ENCODE measurements around the gene ATXN2L. TPM values are rescaled to one million over a fixed set of nuclear protein-coding genes. Genes with fewer than 3 reads are reported as not detected.

The ATXN2L gene
- total RNA-seq, 2 donors from 2014 or later: 246 to 339 TPM

- H3K4me1 Mint-ChIP-seq: no peaks in the 10 kb centered on the region
- no peak overlapping the region for H3K4me3 Mint-ChIP-seq
- H3K27ac Mint-ChIP-seq: no peak overlapping the region
- H3K36me3 Mint-ChIP-seq (ENCODE audit: low read depth): no peaks in the 10 kb centered on the region
- ATAC-seq (replicated peaks): no peak
- H3K9me3 Mint-ChIP-seq: no peaks in the 10 kb centered on the region
- peaks cover 11% of the 10 kb centered on the region for H3K27me3 Mint-ChIP-seq
These were observed 60.6 kb downstream of the ATXN2L start for GRCh38 chr16:28883221-28883996.

- Mint-ChIP-seq H3K36me3 (ENCODE audit: low read depth) (no peaks in the 10 kb centered on the region), H3K9me3 (no peaks in the 10 kb centered on the region), H3K27ac (no peak overlapping the region), H3K4me1 (no peaks in the 10 kb centered on the region), H3K4me3 (no peak overlapping the region), H3K27me3 (peaks cover 11% of the 10 kb centered on the region)
- no peak for ATAC-seq (replicated peaks)
These were observed 61.2 kb downstream of the ATXN2L start for GRCh38 chr16:28884045-28884444.

Other genes with a start within 250 kb of the ATXN2L start
- gene SULT1A2, start 225.9 kb upstream of the ATXN2L start, total RNA-seq: under 1 TPM in 1 of 2 donors, not detected in 1; 0.48 TPM
- 1 to 10 TPM; 5.9 to 7.1 TPM for gene SULT1A1, start 213.0 kb upstream of the ATXN2L start, total RNA-seq
- gene NPIPB8, start 184.9 kb upstream of the ATXN2L start, total RNA-seq: not detected
- gene EIF3C, start 111.5 kb upstream of the ATXN2L start, total RNA-seq: 100 to 1,000 TPM; 356 to 481 TPM
- gene NPIPB9, start 71.2 kb upstream of the ATXN2L start, total RNA-seq: 1 to 10 TPM; 4.2 to 7.0 TPM
- gene TUFM, start 23.3 kb downstream of the ATXN2L start, total RNA-seq: 100 to 1,000 TPM; 140 to 291 TPM
- gene SH2B1, start 40.8 kb downstream of the ATXN2L start, total RNA-seq: 10 to 100 TPM; 45.0 to 46.4 TPM
- gene ATP2A1, start 55.5 kb downstream of the ATXN2L start, total RNA-seq: 1 to 10 TPM; 2.2 to 3.1 TPM
- 10 to 100 TPM; 21.5 to 34.1 TPM for gene RABEP2, start 102.2 kb downstream of the ATXN2L start, total RNA-seq
- 1 to 10 TPM in 1 of 2 donors, not detected in 1; 2.1 TPM for gene CD19, start 109.0 kb downstream of the ATXN2L start, total RNA-seq
- gene NFATC2IP, start 127.9 kb downstream of the ATXN2L start, total RNA-seq: 100 to 1,000 TPM in 1 of 2 donors, 10 to 100 TPM in 1; 81.3 to 100 TPM
- 10 to 100 TPM; 15.0 to 26.8 TPM for gene SPNS1, start 151.8 kb downstream of the ATXN2L start, total RNA-seq
- gene LAT, start 162.1 kb downstream of the ATXN2L start, total RNA-seq: 100 to 1,000 TPM; 216 to 327 TPM